ENCODE data around the gene USE1.

- TF ChIP-seq POLR2A (IDR thresholded peaks at IDR 0.05; ENCODE audit: low read length) (peak; percentile 43), CTCF (IDR thresholded peaks at IDR 0.05) (no peak), CEBPB (IDR thresholded peaks at IDR 0.05) (peak in 1 of 2 experiments; percentile 79; a peak in 2 of 4 replicates)
Observed at GRCh38 chr19:17226002-17226933, 11.1 kb downstream of the USE1 start, which contains the start of gene OCEL1.
